GM21717 (cell line): Measurements from ENCODE around the gene KIFAP3.
"Not testable (repeated sequence)": the region's sequence is repeated elsewhere in the genome, so short reads cannot be mapped to it uniquely, and the experiment has no call there.

Experiments used
- ATAC-seq: cut with Tn5 transposase; IDR thresholded peaks from one replicate; pipeline ENCODE4 v1.9.1; 2021; ENCODE audit warnings: mild to moderate bottlenecking, moderate library complexity; ENCODE audit not compliant: unreplicated experiment

KIFAP3 gene

GRCh38 chr1:169925505-169926482 lies 148.7 kb downstream of the KIFAP3 start:
- no peak for ATAC-seq

GRCh38 chr1:169924829-169925228 lies 149.7 kb downstream of the KIFAP3 start:
- ATAC-seq, result no peak

- no peak for ATAC-seq
Observed at GRCh38 chr1:169924063-169924462, 150.4 kb downstream of the KIFAP3 start.

- no peak for ATAC-seq
Observed at GRCh38 chr1:169921080-169921479, 153.4 kb downstream of the KIFAP3 start.

DNA sequence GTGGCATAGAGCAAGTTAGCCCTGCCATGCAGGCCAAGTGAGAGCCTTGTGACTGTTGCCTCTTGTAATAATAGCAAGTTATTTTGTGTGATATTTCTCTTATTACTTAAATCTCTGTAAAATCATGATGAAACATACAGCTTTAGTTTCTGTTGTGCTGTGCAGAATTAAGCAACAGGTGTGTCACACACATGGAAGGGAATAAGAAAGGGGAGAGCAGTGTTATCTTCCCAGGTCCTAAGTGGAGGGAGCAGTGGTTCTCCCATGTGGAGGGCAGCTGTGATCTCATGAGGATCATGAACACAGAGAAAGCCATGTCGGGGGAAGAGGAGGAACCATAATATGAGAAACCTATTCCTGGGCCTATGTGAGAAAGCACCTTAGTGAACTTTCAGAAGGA lies 155.6 kb downstream of the KIFAP3 start:
- no peak for ATAC-seq

- not testable (repeated sequence) for ATAC-seq
Observed at GRCh38 chr1:169918220-169918619, 156.3 kb downstream of the KIFAP3 start.

GRCh38 chr1:169915150-169915549 lies 159.3 kb downstream of the KIFAP3 start:
- ATAC-seq, result no peak

GRCh38 chr1:169914531-169914930 lies 160.0 kb downstream of the KIFAP3 start:
- ATAC-seq, result no peak

- ATAC-seq, result no peak
Observed at GRCh38 chr1:169909499-169909898, 165.0 kb downstream of the KIFAP3 start.

DNA sequence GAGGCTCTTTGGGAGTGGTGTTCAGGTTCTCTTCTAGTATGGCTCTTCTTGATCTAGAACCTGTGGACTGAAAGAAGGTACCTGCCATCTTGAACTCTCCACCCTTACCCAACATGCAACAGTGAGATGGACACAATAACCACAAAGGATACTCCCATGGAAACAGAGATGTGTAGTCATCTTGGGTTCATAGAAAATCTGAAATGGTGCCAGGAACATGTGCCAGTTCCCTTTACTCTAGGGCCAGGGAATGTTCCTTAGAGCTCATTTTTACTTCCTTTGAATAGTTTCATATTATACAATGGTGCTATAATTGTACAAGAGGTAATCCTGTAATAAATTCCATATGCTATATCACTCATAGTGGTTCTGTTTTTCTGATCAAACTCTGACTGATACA lies 167.6 kb downstream of the KIFAP3 start:
- ATAC-seq, result no peak

GRCh38 chr1:169904834-169905233 lies 169.7 kb downstream of the KIFAP3 start:
- no peak for ATAC-seq

- ATAC-seq, result no peak
Observed at GRCh38 chr1:169902751-169903150, 171.7 kb downstream of the KIFAP3 start.

DNA sequence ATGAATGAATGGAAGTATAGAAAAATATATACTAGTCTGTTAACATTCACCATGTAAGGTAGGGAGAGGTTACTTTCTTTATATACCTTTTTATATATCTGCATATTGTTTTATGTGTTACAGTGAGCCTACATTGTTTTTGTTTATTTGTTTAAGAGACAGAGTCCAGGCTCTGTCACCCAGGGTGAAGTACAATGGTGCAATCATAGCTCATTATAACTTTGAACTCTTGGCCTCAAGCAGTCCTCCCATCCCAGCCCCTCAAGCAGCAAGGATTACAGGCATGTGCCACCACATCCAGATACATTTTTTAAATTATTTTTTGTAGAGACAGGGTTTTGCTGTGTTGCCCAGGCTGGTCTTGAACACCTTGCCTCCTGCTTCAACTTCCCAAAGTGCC lies 173.4 kb downstream of the KIFAP3 start:
- ATAC-seq, result no peak

GRCh38 chr1:169900571-169900970 lies 173.9 kb downstream of the KIFAP3 start:
- ATAC-seq, result no peak

- no peak for ATAC-seq
Observed at GRCh38 chr1:169899519-169900217, 174.8 kb downstream of the KIFAP3 start.

GRCh38 chr1:169896013-169896412 lies 178.5 kb downstream of the KIFAP3 start:
- no peak for ATAC-seq

DNA sequence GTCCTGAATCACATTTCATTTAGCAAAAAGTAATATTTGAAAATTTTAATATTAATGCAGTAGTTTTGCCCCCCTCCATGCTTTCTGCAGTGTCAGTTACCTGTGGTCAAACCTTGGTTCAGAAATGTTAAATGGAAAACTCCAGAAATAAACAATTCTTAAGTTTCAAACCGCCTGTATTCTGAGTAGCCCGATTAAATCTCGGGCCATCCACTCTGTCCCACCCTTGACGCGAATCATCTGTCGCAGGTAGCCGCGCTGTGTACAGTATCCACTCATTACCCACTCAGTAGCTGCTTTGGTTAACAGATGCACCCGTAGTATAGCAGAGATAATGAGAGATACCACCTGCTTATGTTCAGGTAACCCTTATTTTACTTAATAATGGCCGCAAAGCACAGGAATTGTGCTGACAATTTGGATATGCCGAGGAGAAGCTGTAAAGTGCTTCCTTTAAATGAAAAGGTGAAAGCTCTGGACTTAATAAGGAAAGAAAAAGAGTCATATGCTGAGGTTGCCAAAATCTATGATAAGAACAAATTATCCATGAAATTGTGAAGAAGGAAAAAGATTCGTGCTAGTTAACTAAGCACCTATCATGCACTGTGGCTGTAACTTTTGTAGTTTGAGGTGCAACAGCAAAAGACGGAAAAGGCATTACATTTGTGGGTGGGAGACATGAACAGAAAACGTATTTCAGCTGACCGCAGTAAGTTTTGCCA lies 179.9 kb downstream of the KIFAP3 start:
- ATAC-seq, result no peak

DNA sequence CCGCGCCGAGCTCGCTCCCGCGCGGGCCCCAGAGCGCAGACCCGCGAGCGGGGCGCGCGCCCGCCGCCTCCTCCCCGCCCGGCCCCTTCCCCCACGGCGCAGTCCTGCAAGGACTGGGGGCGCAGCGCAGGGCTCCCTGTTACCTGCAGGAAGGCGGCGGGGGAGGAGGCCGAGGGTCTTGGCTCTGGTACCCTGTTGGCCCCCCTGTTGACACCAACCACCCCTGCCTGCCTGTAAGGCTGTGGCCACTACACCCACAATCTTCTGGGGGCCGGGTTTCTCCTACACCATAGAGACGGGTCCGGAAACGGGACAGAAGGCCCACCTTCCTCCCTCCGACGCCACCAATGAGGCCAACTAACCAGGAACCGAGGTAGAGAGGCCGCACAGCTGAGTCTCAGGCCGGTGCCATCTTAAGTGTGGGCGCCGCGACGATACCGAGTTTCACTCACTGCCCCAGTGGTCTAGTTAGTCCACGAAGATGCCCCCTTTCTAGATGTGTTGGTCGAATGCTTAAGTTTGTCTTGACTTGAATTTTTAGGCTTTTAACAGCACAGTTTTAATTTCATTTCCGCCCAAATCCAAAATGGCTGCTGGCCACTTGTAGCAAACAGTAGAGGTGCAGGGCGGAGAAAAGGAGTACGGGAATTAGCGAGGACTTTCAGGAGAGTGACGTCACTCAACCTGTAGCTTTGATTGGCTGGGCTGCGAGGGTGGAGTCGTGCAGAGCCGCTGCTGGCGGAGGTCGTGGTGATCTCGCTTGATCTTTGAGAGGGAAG lies 180.7 kb downstream of the KIFAP3 start, which contains the start of gene SCYL3:
TSS of gene SCYL3 (minus strand) at position 252 of the 779 bp plus-strand sequence. CDS start 5,056 bp downstream, outside the sequence.
- ATAC-seq, result peak; percentile 93

- peak; percentile 6 for ATAC-seq
Observed at GRCh38 chr1:169892927-169893644, 181.4 kb downstream of the KIFAP3 start.
